GM19238 (cell line): Measurements from ENCODE around the gene CDK14.

Experiments
- DNase-seq: peaks from one replicate; pipeline ENCODE4 v3.0.0; 2011; ENCODE audit warnings: low spot score; ENCODE audit not compliant: insufficient read length

CDK14 gene

DNA sequence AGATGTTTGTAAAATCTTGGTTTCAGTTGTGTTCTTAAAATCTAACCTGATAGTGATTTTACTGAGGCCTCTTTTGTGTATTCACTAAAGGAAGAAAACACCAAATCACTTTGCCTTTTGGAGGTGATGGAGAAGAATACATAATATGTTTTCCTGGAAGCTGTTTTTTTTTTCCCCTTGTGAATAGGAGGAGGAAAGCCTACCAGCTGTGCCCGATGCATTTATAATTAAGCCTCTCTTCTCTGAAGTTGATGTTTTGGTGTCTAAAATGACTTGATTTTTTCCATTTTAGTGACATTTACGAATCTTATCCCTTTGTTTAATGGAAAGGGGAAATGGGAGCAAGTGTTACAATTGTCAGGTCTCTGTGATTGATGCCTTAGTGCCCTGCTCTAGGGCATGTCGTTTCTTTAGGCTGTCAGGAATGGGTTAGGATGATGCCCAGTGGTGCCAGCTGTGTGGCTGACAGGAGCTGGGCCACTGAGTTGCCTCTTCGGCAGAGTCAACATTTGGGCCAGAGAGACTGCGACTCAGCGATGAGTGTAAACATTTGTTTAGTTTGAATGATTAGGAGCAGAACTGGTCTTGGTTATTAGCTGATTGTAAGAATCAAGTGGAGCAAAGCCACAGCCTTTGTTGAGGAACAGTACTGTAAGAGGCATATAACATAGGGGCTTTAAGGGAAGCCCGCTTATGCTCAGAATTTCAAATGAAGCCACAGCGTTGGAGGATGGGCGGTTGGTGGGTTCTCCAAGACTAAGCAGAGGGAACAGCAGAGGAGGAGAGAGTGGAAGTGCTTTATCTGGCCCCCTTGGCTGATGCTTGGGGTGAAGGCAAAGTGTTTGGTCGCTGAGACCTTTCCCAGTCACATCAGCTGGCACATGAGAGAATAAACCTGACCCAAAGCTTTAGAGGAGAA is 81.6 kb downstream of the CDK14 start:
- DNase-seq = no peak

- no peak for DNase-seq
Measured at GRCh38 chr7:90678986-90679385, 82.9 kb downstream of the CDK14 start.

- DNase-seq = no peak
Measured at GRCh38 chr7:90680484-90680883, 84.4 kb downstream of the CDK14 start.

DNA sequence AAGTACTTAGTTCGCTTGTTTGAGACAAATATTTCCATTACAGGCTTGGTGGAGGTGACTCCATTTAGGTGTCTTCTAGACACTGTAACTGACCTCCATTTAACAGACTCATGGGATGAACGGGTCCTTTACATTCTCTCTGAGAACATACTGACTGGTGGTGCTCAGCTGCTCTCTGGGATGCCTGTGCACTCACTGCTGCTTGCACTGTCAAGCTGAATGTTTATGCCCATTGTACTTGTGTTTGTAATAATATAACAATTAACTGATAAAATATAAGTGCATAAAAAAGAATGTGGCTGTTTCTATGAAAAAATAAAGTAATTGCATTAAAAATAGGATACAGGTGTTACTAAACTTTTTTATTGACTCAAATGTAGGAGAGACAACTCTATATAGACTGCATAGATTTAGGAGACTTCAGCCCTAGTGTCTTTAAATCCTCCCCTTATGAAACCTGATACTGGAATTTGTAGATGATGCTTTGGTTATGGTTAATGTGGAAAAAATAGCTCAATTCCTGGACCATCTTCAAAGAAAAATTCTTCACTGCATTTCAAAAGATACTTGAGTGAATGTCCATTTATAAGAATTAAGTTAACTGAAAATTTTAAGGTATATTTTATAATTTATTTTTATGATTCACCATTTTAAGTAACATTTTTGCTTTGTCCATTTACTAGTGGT is 85.4 kb downstream of the CDK14 start:
- no peak for DNase-seq

GRCh38 chr7:90686146-90686545 is 90.0 kb downstream of the CDK14 start:
- DNase-seq = no peak

GRCh38 chr7:90688810-90689209 is 92.7 kb downstream of the CDK14 start:
- DNase-seq = no peak

GRCh38 chr7:90689260-90689659 is 93.1 kb downstream of the CDK14 start:
- no peak for DNase-seq

- no peak for DNase-seq
Measured at GRCh38 chr7:90690159-90690858, 94.2 kb downstream of the CDK14 start.

DNA sequence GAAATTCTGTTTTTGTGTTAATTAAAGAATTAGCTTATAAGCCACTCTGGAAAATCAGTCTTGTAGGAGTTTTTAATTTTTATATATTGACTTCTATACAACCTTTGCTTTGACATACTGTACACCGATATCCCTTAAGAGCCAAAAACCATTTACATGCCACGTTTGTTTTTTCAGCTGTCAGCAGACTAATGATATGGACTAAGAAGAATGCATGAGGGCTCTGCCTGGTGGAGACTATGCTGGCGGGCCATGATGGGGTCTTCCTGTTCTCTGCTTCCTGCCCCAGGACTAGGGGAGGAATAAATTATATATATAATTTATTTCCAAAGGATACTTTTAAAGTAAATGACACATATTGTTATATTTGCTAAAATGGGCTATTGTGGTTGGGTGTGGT is 96.3 kb downstream of the CDK14 start:
- no peak for DNase-seq

DNA sequence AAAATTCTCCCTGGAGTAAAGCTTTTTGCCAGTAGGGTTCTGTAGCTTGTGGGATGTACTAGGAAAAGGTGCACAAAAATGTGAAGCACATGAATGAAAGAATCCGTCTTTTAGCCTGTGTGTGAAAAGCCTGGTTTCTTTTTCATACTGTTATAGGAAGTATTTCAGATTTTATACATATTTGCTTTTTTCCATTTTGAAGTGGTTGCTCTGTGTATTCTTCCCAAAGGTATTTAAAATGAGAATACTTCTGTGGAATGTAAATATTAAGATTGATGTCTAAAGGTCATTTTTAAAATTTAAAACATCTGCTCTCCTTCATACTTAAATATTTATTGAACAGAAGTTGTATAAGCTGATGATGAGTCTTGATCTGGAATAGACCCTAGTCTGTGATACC is 96.8 kb downstream of the CDK14 start:
- DNase-seq = no peak

- no peak for DNase-seq
Measured at GRCh38 chr7:90693939-90694338, 97.8 kb downstream of the CDK14 start.

DNA sequence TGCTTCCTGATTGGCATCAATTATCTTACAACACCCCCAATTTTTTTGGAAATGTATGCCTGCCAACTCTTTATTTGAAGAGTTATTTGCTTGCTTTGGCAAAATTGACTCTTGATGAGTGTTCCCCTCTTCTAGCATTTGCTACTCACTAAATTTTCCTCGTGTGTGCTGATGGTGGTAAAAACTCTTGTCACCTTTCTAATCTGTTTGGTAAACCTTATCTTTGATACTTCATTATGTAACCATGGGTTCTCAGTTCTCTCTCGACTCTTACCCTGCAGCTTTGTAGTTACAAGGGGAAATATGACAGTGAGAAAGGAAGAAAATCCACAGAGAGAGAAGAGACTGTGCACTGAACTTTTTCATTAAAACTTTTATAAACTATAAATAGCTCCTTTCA is 102.5 kb downstream of the CDK14 start:
- no peak for DNase-seq

DNA sequence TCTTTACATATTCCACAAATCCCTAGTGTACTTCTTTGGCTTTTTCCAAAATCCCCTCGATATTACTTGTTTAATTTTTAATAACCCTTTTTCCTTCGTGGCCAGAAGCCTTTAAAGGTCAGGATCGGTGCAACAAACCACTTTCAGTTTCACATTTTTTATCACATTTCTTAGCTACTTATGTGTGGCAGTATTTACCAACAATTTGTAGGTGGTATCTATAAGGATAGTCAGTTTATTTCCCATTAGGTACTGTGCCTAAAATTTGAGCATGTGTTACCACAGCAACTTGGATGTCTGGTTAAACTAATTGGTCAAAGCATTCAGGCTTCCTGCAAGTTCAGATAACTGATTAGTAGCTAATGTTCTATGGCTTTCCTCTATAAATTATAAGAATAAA is 104.9 kb downstream of the CDK14 start:
- no peak for DNase-seq

GRCh38 chr7:90701771-90702170 is 105.7 kb downstream of the CDK14 start:
- DNase-seq = no peak

GRCh38 chr7:90705391-90706071 is 109.4 kb downstream of the CDK14 start:
- no peak for DNase-seq

DNA sequence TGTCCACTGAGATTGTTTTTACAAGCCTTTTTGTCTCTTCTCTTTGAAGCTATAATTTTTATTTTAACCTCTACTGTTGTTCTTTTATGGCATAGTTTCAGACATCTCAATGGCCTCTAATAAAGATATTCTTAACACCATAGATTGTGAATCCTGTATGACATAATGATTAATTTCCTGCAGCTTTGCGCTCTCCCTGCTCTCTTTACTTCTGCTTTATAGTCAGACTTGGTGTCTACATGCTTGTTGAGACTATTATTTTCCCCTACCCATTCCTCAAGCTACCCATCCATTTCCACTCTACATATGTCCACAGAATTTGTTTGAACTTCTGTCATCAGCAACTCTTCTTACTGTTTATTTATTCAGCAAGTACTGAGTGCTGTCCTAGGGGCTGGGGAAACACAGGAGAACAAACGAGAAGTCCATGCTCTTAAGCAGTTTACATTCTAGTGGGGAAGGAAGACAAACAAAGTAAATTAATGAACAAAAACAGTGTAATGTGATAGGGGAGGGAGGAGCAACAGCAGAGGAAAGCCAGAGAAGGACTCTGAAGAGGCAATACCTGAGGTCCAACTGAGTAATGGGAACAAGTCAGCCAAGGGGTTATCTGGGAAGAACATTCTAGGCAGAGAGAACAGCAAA is 110.1 kb downstream of the CDK14 start:
- DNase-seq = no peak

GRCh38 chr7:90708841-90709317 is 112.8 kb downstream of the CDK14 start:
- DNase-seq = no peak

DNA sequence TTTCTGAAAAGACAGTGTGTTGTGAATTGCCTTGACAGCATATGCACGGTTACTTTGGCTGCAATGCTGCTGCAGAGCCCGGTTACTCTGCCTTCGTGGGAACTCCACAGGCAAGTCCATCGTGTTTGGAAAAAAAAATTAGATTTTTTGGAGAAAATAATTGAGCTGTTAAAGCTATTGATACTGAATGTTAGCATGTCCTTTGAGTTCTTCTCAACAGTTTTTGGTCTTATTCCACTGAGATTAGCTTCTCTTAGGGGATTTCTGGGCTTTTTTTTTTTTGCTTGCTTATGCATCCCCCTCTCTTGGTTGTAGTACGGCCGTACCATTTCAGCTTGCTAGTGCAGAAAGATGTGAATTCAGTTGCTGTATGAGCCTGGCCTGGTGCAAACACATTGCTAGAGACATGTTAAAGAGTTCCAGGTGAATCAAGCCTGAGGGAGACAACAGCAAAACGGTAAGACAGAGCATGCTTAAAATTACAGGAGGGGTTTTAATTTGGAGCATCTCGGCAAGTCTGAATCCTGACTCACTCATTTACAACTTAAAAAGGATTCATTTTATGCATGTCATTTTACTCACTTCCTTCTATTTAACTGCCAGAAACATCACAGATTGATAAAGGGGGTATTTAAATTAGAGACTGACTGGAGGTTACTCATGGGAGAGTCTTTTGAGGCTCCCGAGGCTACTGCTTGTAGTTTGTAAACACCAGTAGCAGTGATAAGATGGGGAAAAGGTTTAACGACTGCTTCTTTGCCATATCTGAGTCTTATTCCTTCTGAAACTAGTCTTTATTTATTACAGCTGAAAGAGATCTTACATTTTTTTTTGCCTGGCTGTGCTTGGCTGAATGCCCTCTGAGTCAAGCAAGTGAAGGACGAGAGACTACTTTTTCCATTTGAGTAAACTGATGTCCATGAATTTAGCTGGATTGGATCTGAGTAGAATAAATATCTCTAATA is 113.7 kb downstream of the CDK14 start:
- DNase-seq = no peak

DNA sequence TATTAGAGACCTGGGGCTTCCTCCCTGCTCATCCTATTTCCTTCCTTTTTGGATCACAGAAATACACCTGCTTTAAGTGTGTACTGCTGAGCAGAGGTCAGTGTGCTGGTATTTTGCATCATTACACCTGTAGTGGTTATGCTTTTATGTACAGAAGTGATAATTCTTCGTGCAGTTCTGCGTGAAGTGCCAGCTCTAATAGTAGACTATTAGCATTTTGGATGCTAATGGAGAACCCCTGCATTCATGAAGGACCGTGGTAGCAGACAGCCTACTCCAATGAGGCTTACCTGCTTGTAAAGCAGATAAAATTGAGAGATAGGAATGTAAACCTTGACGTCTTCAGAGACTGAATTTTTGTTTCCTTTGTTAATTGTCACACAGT is 114.3 kb downstream of the CDK14 start:
- no peak for DNase-seq

DNA sequence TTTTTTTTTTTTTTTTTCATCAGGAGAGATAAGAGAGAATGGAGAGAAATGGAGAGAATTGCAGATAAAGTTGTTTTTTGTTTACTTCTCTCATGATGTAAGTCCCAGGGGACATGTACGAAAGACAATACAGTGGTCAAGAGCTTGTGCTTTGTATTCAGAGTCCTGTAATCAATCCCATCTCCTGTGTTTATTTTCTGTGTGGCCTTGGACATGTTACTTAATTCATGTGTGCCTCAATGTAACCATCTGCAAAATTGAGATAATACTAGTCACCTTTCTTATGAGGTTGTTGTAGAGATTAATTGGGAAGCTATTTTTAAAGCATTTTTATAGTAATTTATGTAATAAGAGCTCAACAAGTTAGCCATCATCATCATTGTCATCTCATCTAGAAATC is 117.5 kb downstream of the CDK14 start:
- no peak for DNase-seq
